Muscle of leg (tissue), 11 donors: ENCODE measurements around the gene RERG. TPM values are rescaled to one million over a fixed set of nuclear protein-coding genes. Genes with fewer than 3 reads are reported as not detected.

Experiments used
- DNase-seq: peaks from one replicate; pipeline ENCODE4 v3.0.0; 2013
- H3K27ac ChIP-seq: one replicate; pipeline ENCODE4 v1.5.1; 2013; ENCODE audit warnings: mild to moderate bottlenecking, low read length, control low read depth
- H3K27me3 ChIP-seq: one replicate; pipeline ENCODE4 v1.6.1; 2013; ENCODE audit warnings: low read length; ENCODE audit not compliant: control insufficient read depth, insufficient read depth
- H3K36me3 ChIP-seq: one replicate; pipeline ENCODE4 v1.6.1; 2013; ENCODE audit warnings: low read length; ENCODE audit not compliant: control insufficient read depth, insufficient read depth
- H3K4me1 ChIP-seq: one replicate; pipeline ENCODE4 v1.6.1; 2013; ENCODE audit warnings: low read length; ENCODE audit not compliant: control insufficient read depth, insufficient read depth
- H3K4me3 ChIP-seq: one replicate; pipeline ENCODE4 v1.5.1; 2013; ENCODE audit warnings: low read length, control low read depth
- H3K9me3 ChIP-seq: replicated peaks from 2 replicates; pipeline ENCODE4 v1.6.1; 2013; ENCODE audit warnings: low read depth, low read length; ENCODE audit not compliant: control insufficient read depth
- WGBS: methylation state at CpG from one replicate; pipeline ENCODE4 v1.1.5; 2013; ENCODE audit warnings: missing lambda C conversion rate; ENCODE audit not compliant: insufficient coverage; 5-methylcytosine and 5-hydroxymethylcytosine counted together
- polyA plus RNA-seq, 8 donors: library from polyadenylated mRNA; unstranded; fragments of 120-200 nt; gene quantifications; one replicate each; pipeline versions ENCODE4 v1.2.1 to v1.2.3, GENCODE V29; 2013; ENCODE audit warnings: inconsistent platforms in 1 of 8, low replicate concordance in 1 of 8; ENCODE audit not compliant: insufficient read length in 8 of 8, insufficient read depth in 1 of 8
- total RNA-seq: library from RNA; stranded (reverse); fragments of 120-200 nt; gene quantifications from one replicate; pipeline ENCODE4 v1.2.4, GENCODE V29; 2013

Gene RERG
- total and polyA plus RNA-seq, 9 donors, result 3.8 to 8.1 (median 5.4) TPM

- H3K27ac ChIP-seq, result no peak overlapping the region
- H3K4me3 ChIP-seq, result no peak overlapping the region
- no peaks in the 10 kb centered on the region for H3K36me3 ChIP-seq
- no peaks in the 10 kb centered on the region for H3K27me3 ChIP-seq
- DNase-seq, result no peak
- no peaks in the 10 kb centered on the region for H3K9me3 ChIP-seq
- H3K4me1 ChIP-seq, result no peaks in the 10 kb centered on the region
- WGBS, result no CpG with 5 or more reads among the region's 2 CpGs
Measured at GRCh38 chr12:15208140-15208539, 13.1 kb downstream of the RERG start.

GRCh38 chr12:15206831-15207389 lies 14.3 kb downstream of the RERG start:
- Histone ChIP-seq H3K27ac (peak overlapping the region; percentile 26), H3K4me1 (no peaks in the 10 kb centered on the region), H3K4me3 (no peak overlapping the region), H3K36me3 (no peaks in the 10 kb centered on the region), H3K9me3 (peaks cover 3% of the 10 kb centered on the region), H3K27me3 (no peaks in the 10 kb centered on the region)
- no CpG with 5 or more reads among the region's 4 CpGs for WGBS
- DNase-seq, result peak; percentile 78

- no peaks in the 10 kb centered on the region for H3K36me3 ChIP-seq
- 71% methylated on average over 3 of the region's 4 CpGs for WGBS
- no peak overlapping the region for H3K4me3 ChIP-seq
- H3K9me3 ChIP-seq, result peaks cover 3% of the 10 kb centered on the region
- H3K27ac ChIP-seq, result no peak overlapping the region
- DNase-seq, result no peak
- H3K4me1 ChIP-seq, result no peaks in the 10 kb centered on the region
- H3K27me3 ChIP-seq, result no peaks in the 10 kb centered on the region
Measured at GRCh38 chr12:15206338-15206737, 14.9 kb downstream of the RERG start.

GRCh38 chr12:15205341-15206010 lies 15.7 kb downstream of the RERG start:
- Histone ChIP-seq H3K4me1 (no peaks in the 10 kb centered on the region), H3K36me3 (no peaks in the 10 kb centered on the region), H3K27me3 (no peaks in the 10 kb centered on the region), H3K9me3 (peaks cover 3% of the 10 kb centered on the region), H3K4me3 (no peak overlapping the region), H3K27ac (no peak overlapping the region)
- 91% methylated on average over 2 of the region's 8 CpGs for WGBS
- DNase-seq, result peak; percentile 67

GRCh38 chr12:15201456-15201855 lies 19.8 kb downstream of the RERG start:
- Histone ChIP-seq H3K27me3 (no peaks in the 10 kb centered on the region), H3K4me1 (no peaks in the 10 kb centered on the region), H3K9me3 (peaks cover 3% of the 10 kb centered on the region), H3K27ac (no peak overlapping the region), H3K4me3 (no peak overlapping the region), H3K36me3 (no peaks in the 10 kb centered on the region)
- DNase-seq, result no peak

GRCh38 chr12:15201056-15201455 lies 20.2 kb downstream of the RERG start:
- Histone ChIP-seq H3K9me3 (peaks cover 3% of the 10 kb centered on the region), H3K27me3 (no peaks in the 10 kb centered on the region), H3K27ac (peak overlapping the region; percentile 51), H3K4me1 (no peaks in the 10 kb centered on the region), H3K4me3 (no peak overlapping the region), H3K36me3 (no peaks in the 10 kb centered on the region)
- peak; percentile 65 for DNase-seq
- no CpG with 5 or more reads among the region's 1 CpG for WGBS

GRCh38 chr12:15200641-15201040 lies 20.6 kb downstream of the RERG start:
- Histone ChIP-seq H3K27me3 (no peaks in the 10 kb centered on the region), H3K4me3 (no peak overlapping the region), H3K4me1 (no peaks in the 10 kb centered on the region), H3K36me3 (no peaks in the 10 kb centered on the region), H3K9me3 (peaks cover 3% of the 10 kb centered on the region), H3K27ac (no peak overlapping the region)
- peak; percentile 85 for DNase-seq
- no CpG with 5 or more reads among the region's 2 CpGs for WGBS

- Histone ChIP-seq H3K27me3 (no peaks in the 10 kb centered on the region), H3K4me1 (no peaks in the 10 kb centered on the region), H3K9me3 (peaks cover 3% of the 10 kb centered on the region), H3K27ac (no peak overlapping the region), H3K36me3 (no peaks in the 10 kb centered on the region), H3K4me3 (no peak overlapping the region)
- no peak for DNase-seq
- WGBS, result no CpG with 5 or more reads among the region's 2 CpGs
Measured at GRCh38 chr12:15199930-15200329, 21.3 kb downstream of the RERG start.

GRCh38 chr12:15196678-15197505 lies 24.3 kb downstream of the RERG start:
- H3K4me3 ChIP-seq, result no peak overlapping the region
- H3K27me3 ChIP-seq, result no peaks in the 10 kb centered on the region
- H3K36me3 ChIP-seq, result no peaks in the 10 kb centered on the region
- peaks cover 2% of the 10 kb centered on the region for H3K4me1 ChIP-seq
- WGBS, result no CpG with 5 or more reads among the region's 3 CpGs
- no peaks in the 10 kb centered on the region for H3K9me3 ChIP-seq
- no peak overlapping the region for H3K27ac ChIP-seq
- DNase-seq, result peak; percentile 77

- WGBS, result 60% methylated on average over 1 of the region's 3 CpGs
- no peaks in the 10 kb centered on the region for H3K27me3 ChIP-seq
- H3K36me3 ChIP-seq, result no peaks in the 10 kb centered on the region
- no peak overlapping the region for H3K27ac ChIP-seq
- no peaks in the 10 kb centered on the region for H3K9me3 ChIP-seq
- H3K4me1 ChIP-seq, result peaks cover 2% of the 10 kb centered on the region
- DNase-seq, result no peak
- H3K4me3 ChIP-seq, result no peak overlapping the region
Measured at GRCh38 chr12:15196221-15196620, 25.0 kb downstream of the RERG start.
